GM12892 (cell line): ENCODE data around the gene PPP1R16B.

Experiments
- DNase-seq: peaks from one replicate; pipeline ENCODE4 v3.0.0; 2011; ENCODE audit not compliant: insufficient read length
- FAIRE-seq: peaks from 2 replicates; lab custom pipeline; 2011; peaks lifted over from hg19 to GRCh38; lab: Jason Lieb, UNC
- POLR2A ChIP-seq: IDR thresholded peaks from 2 replicates; pipeline ENCODE4 v1.6.1; 2011; ENCODE audit warnings: low read depth, low read length, control low read depth
- POLR2AphosphoS5 ChIP-seq: IDR thresholded peaks from 2 replicates; pipeline ENCODE4 v1.6.1; 2011; ENCODE audit warnings: low read depth, low read length, control low read depth
- TAF1 ChIP-seq: IDR thresholded peaks from 2 replicates; pipeline ENCODE4 v1.6.1; 2011; ENCODE audit warnings: low read depth, mild to moderate bottlenecking, control low read depth, low read length, borderline replicate concordance

The PPP1R16B gene

GRCh38 chr20:38937978-38938473, 132.5 kb downstream of the PPP1R16B start:
- TF ChIP-seq TAF1 = no peak
- TF ChIP-seq POLR2AphosphoS5 = no peak
- TF ChIP-seq POLR2A = no peak
- no peak for DNase-seq
- FAIRE-seq = no peak

GRCh38 chr20:38939686-38940085, 134.2 kb downstream of the PPP1R16B start:
- DNase-seq = no peak
- no peak for TF ChIP-seq POLR2A
- TF ChIP-seq POLR2AphosphoS5 = no peak
- no peak for TF ChIP-seq TAF1
- no peak for FAIRE-seq

GRCh38 chr20:38940644-38941043, 135.1 kb downstream of the PPP1R16B start:
- FAIRE-seq (no peak), DNase-seq (no peak)
- no peak for TF ChIP-seq TAF1
- TF ChIP-seq POLR2A = no peak
- no peak for TF ChIP-seq POLR2AphosphoS5

- FAIRE-seq (no peak), DNase-seq (no peak)
- TF ChIP-seq TAF1 (no peak), POLR2A (no peak), POLR2AphosphoS5 (no peak)
These were observed 136.4 kb downstream of the PPP1R16B start for GRCh38 chr20:38941726-38942389.

GRCh38 chr20:38945012-38945411, 139.5 kb downstream of the PPP1R16B start:
- TF ChIP-seq POLR2A = no peak
- no peak for TF ChIP-seq TAF1
- DNase-seq (no peak), FAIRE-seq (no peak)

- DNase-seq = no peak
- no peak for FAIRE-seq
- no peak for TF ChIP-seq POLR2A
- TF ChIP-seq POLR2AphosphoS5 = no peak
- TF ChIP-seq TAF1 = no peak
These were observed 141.3 kb downstream of the PPP1R16B start for GRCh38 chr20:38946836-38947235.

- TF ChIP-seq POLR2A (no peak), POLR2AphosphoS5 (no peak), TAF1 (no peak)
- DNase-seq (no peak), FAIRE-seq (no peak)
These were observed 142.4 kb downstream of the PPP1R16B start for GRCh38 chr20:38947931-38948362.

- no peak for FAIRE-seq
- DNase-seq = no peak
- TF ChIP-seq POLR2AphosphoS5 (no peak), POLR2A (no peak), TAF1 (no peak)
These were observed 144.8 kb downstream of the PPP1R16B start for GRCh38 chr20:38950254-38950653.

- TF ChIP-seq POLR2A (no peak), TAF1 (no peak), POLR2AphosphoS5 (no peak)
- FAIRE-seq = no peak
These were observed 146.1 kb downstream of the PPP1R16B start for GRCh38 chr20:38951611-38952010.

GRCh38 chr20:38952153-38952552, 146.7 kb downstream of the PPP1R16B start:
- TF ChIP-seq POLR2A (no peak), TAF1 (no peak), POLR2AphosphoS5 (no peak)
- DNase-seq (no peak), FAIRE-seq (no peak)

More at GRCh38 chr20:38951611-38952010, 146.1 kb downstream of the PPP1R16B start:
- DNase-seq = no peak

- FAIRE-seq (no peak), DNase-seq (no peak)
- TF ChIP-seq POLR2AphosphoS5 (no peak), POLR2A (no peak), TAF1 (no peak)
These were observed 148.3 kb downstream of the PPP1R16B start for GRCh38 chr20:38953630-38954340.
